Neural progenitor cell (in vitro differentiated cells): ENCODE measurements around the gene RENBP.

ENCODE experiments used
- CTCF ChIP-seq: fragments of 200-600 bp; sonication (generic); IDR thresholded peaks from 2 replicates; pipeline ENCODE4 v1.5.1; 2017; ENCODE audit warnings: antibody characterized with exemption, mild to moderate bottlenecking
- EZH2 ChIP-seq: fragments of 200-600 bp; sonication (generic); IDR thresholded peaks from 2 replicates; pipeline ENCODE4 v1.6.1; 2017; ENCODE audit warnings: antibody characterized with exemption, mild to moderate bottlenecking, moderate library complexity

GRCh38 chrX:153921070-153921469 lies 23.4 kb downstream of the RENBP start:
- TF ChIP-seq CTCF (no peak), EZH2 (no peak)
